HepG2 (cell line): Measurements from ENCODE around the gene SLC48A1. TPM values are rescaled to one million over a fixed set of nuclear protein-coding genes. Genes with fewer than 3 reads are reported as not detected.

ENCODE experiments used
- ATAC-seq: fragments of 200-7000 bp; cut with Tn5 transposase; 3 replicates; pipeline ENCODE4 v1.9.1; 2020; ENCODE audit warnings: mild to moderate bottlenecking, moderate library complexity
- BruUV-seq: library from RNA; stranded (reverse); fragments of 400-500 nt; replicated peaks from 2 replicates; lab custom pipeline; 2021; lab: Mats Ljungman, UMichigan
- CTCF ChIA-PET: fragments of 300-600 bp; formaldehyde crosslinking; extraction: SDS; loops from one replicate; lab custom pipeline; 2021; ENCODE audit warnings: low total read pairs, inconsistent platforms, low intra/inter-chr PET ratio; lab: Yijun Ruan, JAX
- POLR2A ChIA-PET: fragments of 350-600 bp; sonication (Branson Sonifier 250); formaldehyde crosslinking; loops from one replicate; lab custom pipeline; 2020; ENCODE audit warnings: antibody characterized with exemption, inconsistent platforms; lab: Yijun Ruan, JAX
- DNase-seq: peaks from one replicate; pipeline ENCODE4 v3.0.0-alpha.2; 2015; ENCODE audit warnings: low spot score
- FAIRE-seq: peaks from 3 replicates; lab custom pipeline; 2011; peaks lifted over from hg19 to GRCh38; lab: Jason Lieb, UNC
- H2AFZ ChIP-seq: one replicate; pipeline ENCODE4 v1.6.1; 2011; ENCODE audit warnings: low read length, inconsistent platforms
- H3K27ac ChIP-seq: fragments of 300-600 bp; 3 replicates; pipeline ENCODE4 v1.8.0; 2011; ENCODE audit warnings: mixed run types, mild to moderate bottlenecking, mixed read lengths, low read length, inconsistent platforms; ENCODE audit not compliant: insufficient read depth; ENCODE audit errors: extremely low read length
- H3K27me3 ChIP-seq, 2 experiments: fragments of 200-600 bp in 1 of 2; 2 replicates in 1 of 2; 3 replicates in 1 of 2; pipeline versions ENCODE4 v1.6.0 to v1.8.0; 2011; ENCODE audit warnings: low read length in 2 of 2, mild to moderate bottlenecking in 2 of 2, moderate library complexity in 2 of 2, inconsistent platforms in 1 of 2; ENCODE audit not compliant: insufficient read depth in 2 of 2, control insufficient read depth in 1 of 2
- H3K36me3 ChIP-seq, 2 experiments: fragments of 200-600 bp in 1 of 2; replicated peaks in 1 of 2; 2 replicates in 1 of 2; 3 replicates in 1 of 2; pipeline versions ENCODE4 v1.5.1 to v1.8.0; 2011; ENCODE audit warnings: low read length in 2 of 2, inconsistent platforms in 1 of 2; ENCODE audit not compliant: insufficient read depth in 2 of 2, control insufficient read depth in 1 of 2
- H3K4me1 ChIP-seq: 2 replicates; pipeline ENCODE4 v1.5.1; 2012; ENCODE audit warnings: low read length, inconsistent platforms; ENCODE audit not compliant: insufficient read depth
- H3K4me2 ChIP-seq: 2 replicates; pipeline ENCODE4 v1.6.0; 2011; ENCODE audit warnings: low read depth, low read length, inconsistent platforms
- H3K4me3 ChIP-seq, 3 experiments: fragments of 200-600 bp in 1 of 3; sonication (generic), shearing (Covaris generic) in 1 of 3; replicated peaks in 1 of 3; 2 replicates each; pipeline ENCODE4 v1.5.1; 2011 to 2016; ENCODE audit warnings: low read length in 3 of 3, inconsistent platforms in 2 of 3, low read depth in 2 of 3, mild to moderate bottlenecking in 2 of 3, control low read depth in 1 of 3, mixed read lengths in 1 of 3; ENCODE audit not compliant: insufficient read depth in 1 of 3
- H3K79me2 ChIP-seq: one replicate; pipeline ENCODE4 v1.6.1; 2011; ENCODE audit warnings: low read length, inconsistent platforms; ENCODE audit not compliant: insufficient read depth
- H3K9ac ChIP-seq: 2 replicates; pipeline ENCODE4 v1.6.0; 2011; ENCODE audit warnings: mild to moderate bottlenecking, low read depth, low read length, inconsistent platforms; ENCODE audit not compliant: insufficient read depth
- H3K9me3 ChIP-seq: 2 replicates; pipeline ENCODE4 v1.5.1; 2012; ENCODE audit warnings: mild to moderate bottlenecking, low read length
- H4K20me1 ChIP-seq: 2 replicates; pipeline ENCODE4 v1.6.0; 2011; ENCODE audit warnings: inconsistent platforms, mild to moderate bottlenecking, low read length, moderate library complexity; ENCODE audit not compliant: insufficient read depth
- ATF4 ChIP-seq, 2 experiments: fragments of 450-650 bp in 1 of 2; sonication (generic) in 1 of 2; formaldehyde crosslinking; IDR thresholded peaks; 2 replicates each; pipeline versions ENCODE4 v1.5.0 to v1.8.0; 2020 to 2022; ENCODE audit warnings: mild to moderate bottlenecking in 1 of 2, missing genetic modification reagents in 1 of 2
- CHD2 ChIP-seq: IDR thresholded peaks from 2 replicates; pipeline ENCODE4 v1.6.1; 2011; ENCODE audit warnings: low read depth, low read length, improper control_type of control experiment
- ETV6 ChIP-seq: sonication (generic); formaldehyde crosslinking; conservative IDR thresholded peaks from 2 replicates; pipeline ENCODE4 v1.4.0; 2020; ENCODE audit warnings: missing genetic modification reagents
- WIZ ChIP-seq: sonication (generic); formaldehyde crosslinking; IDR thresholded peaks from 2 replicates; pipeline ENCODE4 v1.5.1; 2020; ENCODE audit warnings: mild to moderate bottlenecking, missing genetic modification reagents
- ZBTB33 ChIP-seq: sonication (generic); formaldehyde crosslinking; IDR thresholded peaks from 2 replicates; pipeline ENCODE4 v1.4.0; 2020; ENCODE audit warnings: missing genetic modification reagents
- ZNF101 ChIP-seq: sonication (generic); formaldehyde crosslinking; IDR thresholded peaks from 2 replicates; pipeline ENCODE4 v1.4.0; 2020; ENCODE audit warnings: mild to moderate bottlenecking, low read depth, missing genetic modification reagents, borderline replicate concordance
- ZNF879 ChIP-seq: sonication (generic); formaldehyde crosslinking; IDR thresholded peaks from 2 replicates; pipeline ENCODE4 v1.8.1; 2023; ENCODE audit warnings: missing genetic modification reagents
- WGBS: methylation state at CpG from one replicate; pipeline ENCODE4 v1.1.6; 2017; ENCODE audit warnings: low lambda C conversion rate; 5-methylcytosine and 5-hydroxymethylcytosine counted together
- in situ Hi-C: cut with HindIII; loops from 2 replicates; pipeline ENCODE4 v1.10.0; 2017; ENCODE audit warnings: low pct_unique_long_range_greater_than_20kb; ENCODE audit not compliant: extremely low pct_ligation_motif_present
- intact Hi-C: fragments of 100-400 bp; cut with micrococcal nuclease; formaldehyde crosslinking; loops from one replicate; pipeline ENCODE4 v1.10.0; 2022; ENCODE audit not compliant: unreplicated experiment
- polyA plus RNA-seq, 8 experiments: library from polyadenylated mRNA; depleted of rRNA in 3 of 8; stranded (reverse) in 7 of 8; unstranded in 1 of 8; fragments of >200 nt; fragmentation: Illumina TruSeq in 4 of 8; extraction: Trizol in 4 of 8; gene quantifications; 2 replicates each; pipeline versions ENCODE4 v1.2.1 to v1.2.3, GENCODE V29; 2011 to 2016; ENCODE audit warnings: low read depth in 4 of 8, missing spikeins in 1 of 8, mixed read lengths in 1 of 8; ENCODE audit not compliant: insufficient read depth in 1 of 8
- total RNA-seq, 5 experiments: library from RNA; depleted of rRNA; stranded (reverse); fragments of >200 nt; fragmentation: Illumina TruSeq; extraction: Trizol; gene quantifications; 2 replicates each; pipeline ENCODE4 v1.2.3, GENCODE V29; 2016; ENCODE audit warnings: low read depth in 1 of 5

Gene SLC48A1
- total and polyA plus RNA-seq, 2 of the 13 experiments (the other 11 are each of a cell fraction or from before 2014, with no cell fraction given) = 2.2 to 3.7 TPM

GRCh38 chr12:47808050-47808449, 35.0 kb downstream of the SLC48A1 start:
- ChIA-PET CTCF (no interaction called here), POLR2A (interaction anchor here (1.1 kb wide), 2 partner anchors 10 to 13 kb away, joined by 4 read pairs; no protein-coding TSS in a partner anchor)
- no peak for DNase-seq
- Histone ChIP-seq H3K27ac (no peak overlapping the region), H3K9me3 (no peaks in the 10 kb centered on the region), H3K36me3 (no peaks in the 10 kb centered on the region; a peak in 1 of 5 replicates), H3K27me3 (no peaks in the 10 kb centered on the region), H4K20me1 (no peaks in the 10 kb centered on the region), H3K79me2 (peaks cover 1% of the 10 kb centered on the region), H3K4me3 (no peak overlapping the region), H2AFZ (no peak overlapping the region), H3K9ac (no peak overlapping the region), H3K4me2 (no peak overlapping the region), H3K4me1 (no peaks in the 10 kb centered on the region)
- BruUV-seq = no TSS peak
- ATAC-seq = no peak
- no peak for TF ChIP-seq ZNF879 (CRISPR knock-in tag)
- TF ChIP-seq ETV6 (CRISPR knock-in tag) = no peak
- TF ChIP-seq ZNF101 (CRISPR knock-in tag) = no peak
- no peak for TF ChIP-seq CHD2
- TF ChIP-seq WIZ = no peak
- TF ChIP-seq ZBTB33 = no peak
- no peak for TF ChIP-seq ATF4 (CRISPR knock-in tag; IDR thresholded peaks at IDR 0.05)
- intact Hi-C loops = no loop called here
- 91% methylated on average over 7 of the region's 9 CpGs for WGBS
- no peak for FAIRE-seq
- in situ Hi-C loops = no loop called here
